Skeletal muscle tissue (tissue), 4 donors: ENCODE results near the gene BCL3. TPM values are rescaled to one million over a fixed set of nuclear protein-coding genes. Genes with fewer than 3 reads are reported as not detected.
A peak's percentile ranks its signal among the peaks of the same experiment; 100 is the strongest.

Experiments
- H3K27ac ChIP-seq: one replicate; pipeline ENCODE4 v1.7.0; 2013; ENCODE audit warnings: mild to moderate bottlenecking, low read depth, low read length, inconsistent platforms
- H3K27me3 ChIP-seq, 3 donors: one replicate each; pipeline ENCODE4 v1.7.0; 2013; ENCODE audit warnings: low read length in 3 of 3; ENCODE audit not compliant: control insufficient read depth in 3 of 3, insufficient read depth in 3 of 3
- H3K36me3 ChIP-seq, 3 donors: one replicate each; pipeline ENCODE4 v1.7.0; 2013; ENCODE audit warnings: low read length in 3 of 3; ENCODE audit not compliant: control insufficient read depth in 3 of 3, insufficient read depth in 3 of 3
- H3K4me1 ChIP-seq, 3 donors: one replicate each; pipeline ENCODE4 v1.7.0; 2013; ENCODE audit warnings: low read length in 3 of 3, mild to moderate bottlenecking in 3 of 3; ENCODE audit not compliant: control insufficient read depth in 3 of 3, insufficient read depth in 3 of 3
- H3K4me3 ChIP-seq, 3 donors: one replicate each; pipeline ENCODE4 v1.7.0; 2013; ENCODE audit warnings: low read length in 3 of 3
- H3K9ac ChIP-seq, 3 donors: one replicate each; pipeline ENCODE4 v1.7.0; 2013; ENCODE audit warnings: low read length in 3 of 3, mild to moderate bottlenecking in 3 of 3, moderate library complexity in 2 of 3, low read depth in 1 of 3
- H3K9me3 ChIP-seq, 3 donors: one replicate each; pipeline ENCODE4 v1.7.0; 2013; ENCODE audit warnings: low read length in 3 of 3; ENCODE audit not compliant: control insufficient read depth in 3 of 3
- total RNA-seq: library from RNA; depleted of rRNA; stranded (reverse); fragments of >200 nt; gene quantifications from one replicate; pipeline ENCODE4 v1.2.3, GENCODE V29; 2014
- donor health status: Osteomylitis.

The BCL3 gene
- total RNA-seq, 1 donor from 2014 or later = 3.1 TPM

DNA sequence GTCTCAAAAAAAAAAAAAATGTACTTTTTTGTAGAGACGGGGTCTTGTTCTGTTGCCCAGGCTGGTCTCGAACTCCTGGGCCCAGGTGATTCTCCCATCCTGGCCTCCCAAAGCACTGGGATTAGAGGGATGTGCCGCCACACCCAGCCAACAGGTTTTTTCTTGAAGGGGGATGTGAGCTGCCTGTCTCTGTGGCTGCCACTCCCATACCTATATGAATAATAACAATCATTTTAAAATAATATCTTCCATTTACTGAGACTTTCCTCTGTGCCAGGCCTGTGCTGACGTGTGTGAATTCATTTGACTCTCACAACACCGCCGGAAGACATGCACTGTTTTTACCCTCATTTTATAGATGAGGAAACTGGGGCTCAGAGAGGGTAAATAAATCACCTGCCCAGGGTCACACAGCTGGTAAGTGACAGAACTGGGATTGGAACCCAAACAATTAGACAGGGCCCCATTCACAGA, 7.2 kb upstream of the BCL3 start:
- Histone ChIP-seq H3K9ac (peak overlapping the region in 2 of 3 donors; percentile 19 to 51), H3K27me3 (no peaks in the 10 kb centered on the region), H3K27ac (peak overlapping the region; percentile 87), H3K9me3 (no peaks in the 10 kb centered on the region), H3K4me1 (peaks cover 24 to 52% (median 36%) of the 10 kb centered on the region in 3 donors), H3K36me3 (no peaks in the 10 kb centered on the region), H3K4me3 (no peak overlapping the region)

DNA sequence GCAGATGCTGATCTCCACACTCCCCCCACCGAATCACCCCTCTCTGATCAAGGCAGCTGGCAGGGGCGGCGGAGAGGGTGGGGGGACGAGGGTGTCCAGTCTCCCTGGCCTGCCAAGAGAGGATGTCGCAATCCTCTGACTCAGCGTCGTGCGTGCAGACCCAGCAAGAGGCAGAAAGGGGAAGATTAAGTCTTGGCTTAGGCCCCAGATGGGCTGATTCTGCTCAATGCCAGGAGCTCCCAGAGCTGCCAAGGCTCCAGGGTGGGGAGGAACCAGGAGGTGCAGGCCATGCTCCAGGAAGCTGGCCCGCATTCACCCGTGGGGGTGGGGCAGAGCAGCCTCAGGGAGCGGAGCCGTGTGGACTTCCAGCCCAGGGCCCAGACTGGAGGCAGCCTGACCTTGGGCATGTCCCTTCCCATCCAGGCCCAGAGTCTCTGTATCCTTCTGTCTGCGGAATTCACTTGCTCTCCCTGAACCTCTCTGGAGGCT, 6.6 kb upstream of the BCL3 start:
- Histone ChIP-seq H3K27ac (peak overlapping the region; percentile 87), H3K4me1 (peaks cover 28 to 58% (median 41%) of the 10 kb centered on the region in 3 donors), H3K36me3 (no peaks in the 10 kb centered on the region), H3K9me3 (no peaks in the 10 kb centered on the region), H3K9ac (peak overlapping the region; percentile 59 to 68 (median 60)), H3K4me3 (peak overlapping the region in 1 of 3 donors; percentile 22), H3K27me3 (no peaks in the 10 kb centered on the region)

DNA sequence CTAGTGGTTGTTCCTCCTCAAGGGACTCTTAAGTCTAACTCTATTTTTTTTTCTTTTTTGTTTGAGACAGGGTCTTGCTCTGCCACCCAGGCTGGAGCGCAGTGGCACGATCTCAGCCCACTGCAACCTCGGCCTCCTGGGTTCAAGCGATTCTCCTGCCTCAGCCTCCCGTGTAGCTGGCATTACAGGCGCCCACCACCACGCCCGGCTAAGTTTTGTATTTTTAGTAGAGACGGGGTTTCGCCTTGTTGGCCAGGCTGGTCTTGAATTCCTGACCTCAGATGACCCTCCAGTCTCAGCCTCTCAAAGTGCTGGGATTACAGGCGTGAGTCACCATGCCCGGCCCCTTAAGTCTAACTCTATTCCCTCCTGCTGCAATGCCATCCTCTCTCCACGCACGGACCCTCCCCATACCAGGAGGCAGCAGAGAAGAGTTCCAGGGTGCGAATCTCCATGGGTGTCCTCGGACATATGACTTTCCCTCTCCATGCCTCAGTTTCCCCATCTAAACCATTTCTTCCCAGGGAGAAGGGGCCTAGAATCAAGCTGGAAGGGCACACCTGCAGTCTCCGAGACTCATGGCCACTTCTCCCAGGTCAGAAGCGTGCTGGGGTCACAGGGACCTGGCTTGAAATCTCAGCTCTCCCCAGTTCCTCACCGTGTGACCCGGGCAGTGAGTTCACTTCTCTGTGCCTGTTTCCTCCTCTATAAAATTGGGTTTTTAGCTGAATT, 6.0 kb upstream of the BCL3 start:
- no peaks in the 10 kb centered on the region for H3K9me3 ChIP-seq
- peak overlapping the region in 1 of 3 donors; percentile 22 for H3K4me3 ChIP-seq
- H3K27ac ChIP-seq = peak overlapping the region; percentile 87
- peaks cover 32 to 61% (median 44%) of the 10 kb centered on the region in 3 donors for H3K4me1 ChIP-seq
- H3K36me3 ChIP-seq = no peaks in the 10 kb centered on the region
- peak overlapping the region; percentile 59 to 68 (median 60) for H3K9ac ChIP-seq
- no peaks in the 10 kb centered on the region for H3K27me3 ChIP-seq

DNA sequence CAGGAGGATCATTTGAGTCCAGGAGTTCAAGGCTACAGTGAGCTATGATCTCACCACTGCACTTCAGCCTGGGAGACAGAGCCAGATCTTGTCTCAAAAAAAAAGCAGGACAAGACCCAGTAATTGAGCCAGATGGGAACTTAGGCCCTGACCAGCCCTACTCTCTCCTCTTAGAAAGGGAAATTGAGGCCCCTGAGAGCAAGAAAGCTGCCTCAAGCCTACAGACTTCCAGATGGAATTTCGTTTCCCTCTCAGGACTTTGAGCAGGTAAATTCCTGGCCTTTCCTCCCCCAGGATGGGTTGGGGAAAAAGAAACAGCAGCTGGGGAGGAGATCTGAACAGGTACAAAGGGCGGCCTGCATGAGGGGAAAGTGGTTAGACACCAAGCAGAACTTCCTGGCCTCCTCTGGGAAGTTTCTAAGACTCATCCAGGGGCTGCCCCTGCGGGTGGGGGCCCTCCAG, 3.6 kb upstream of the BCL3 start:
- H3K27me3 ChIP-seq = no peaks in the 10 kb centered on the region

DNA sequence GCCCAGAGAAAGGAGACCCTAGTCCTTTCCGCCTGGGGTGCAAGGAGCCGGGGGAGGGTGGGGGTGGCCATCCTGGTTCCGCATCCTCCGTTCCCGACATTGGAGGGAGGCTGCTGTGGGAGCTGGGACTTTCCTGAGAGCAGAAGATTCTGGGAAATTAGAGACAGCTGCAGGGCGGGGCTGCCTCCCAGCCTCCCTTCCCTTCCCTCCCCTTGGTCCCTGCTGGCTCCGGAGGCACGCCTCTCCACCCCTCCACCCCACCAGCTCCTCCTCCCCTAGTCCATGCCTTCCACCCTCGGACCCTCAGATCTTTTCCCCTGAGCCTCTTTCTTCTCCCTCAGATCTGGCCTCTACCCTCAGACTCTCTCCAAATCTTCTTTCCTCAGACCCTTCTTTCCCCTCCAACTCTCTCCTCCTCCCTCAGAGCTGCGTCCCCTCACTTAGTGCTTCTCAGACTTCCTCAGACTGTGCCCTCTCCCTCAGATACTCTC, 3.1 kb upstream of the BCL3 start:
- Histone ChIP-seq H3K27me3 (no peaks in the 10 kb centered on the region), H3K36me3 (peaks cover 0 to 4% (median 0%) of the 10 kb centered on the region in 3 donors), H3K9ac (peak overlapping the region; percentile 51 to 65 (median 57)), H3K4me3 (peak overlapping the region in 2 of 3 donors; percentile 6 to 51), H3K9me3 (no peaks in the 10 kb centered on the region), H3K4me1 (peaks cover 45 to 59% (median 53%) of the 10 kb centered on the region in 3 donors), H3K27ac (peak overlapping the region; percentile 93)

More for the DNA sequence above, 3.6 kb upstream of the BCL3 start:
- peaks cover 42 to 57% (median 51%) of the 10 kb centered on the region in 3 donors for H3K4me1 ChIP-seq
- peak overlapping the region; percentile 28 to 51 (median 44) for H3K9ac ChIP-seq
- no peaks in the 10 kb centered on the region for H3K9me3 ChIP-seq
- H3K36me3 ChIP-seq = peaks cover 0 to 1% (median 0%) of the 10 kb centered on the region in 3 donors
- H3K27ac ChIP-seq = peak overlapping the region; percentile 93
- no peak overlapping the region for H3K4me3 ChIP-seq

DNA sequence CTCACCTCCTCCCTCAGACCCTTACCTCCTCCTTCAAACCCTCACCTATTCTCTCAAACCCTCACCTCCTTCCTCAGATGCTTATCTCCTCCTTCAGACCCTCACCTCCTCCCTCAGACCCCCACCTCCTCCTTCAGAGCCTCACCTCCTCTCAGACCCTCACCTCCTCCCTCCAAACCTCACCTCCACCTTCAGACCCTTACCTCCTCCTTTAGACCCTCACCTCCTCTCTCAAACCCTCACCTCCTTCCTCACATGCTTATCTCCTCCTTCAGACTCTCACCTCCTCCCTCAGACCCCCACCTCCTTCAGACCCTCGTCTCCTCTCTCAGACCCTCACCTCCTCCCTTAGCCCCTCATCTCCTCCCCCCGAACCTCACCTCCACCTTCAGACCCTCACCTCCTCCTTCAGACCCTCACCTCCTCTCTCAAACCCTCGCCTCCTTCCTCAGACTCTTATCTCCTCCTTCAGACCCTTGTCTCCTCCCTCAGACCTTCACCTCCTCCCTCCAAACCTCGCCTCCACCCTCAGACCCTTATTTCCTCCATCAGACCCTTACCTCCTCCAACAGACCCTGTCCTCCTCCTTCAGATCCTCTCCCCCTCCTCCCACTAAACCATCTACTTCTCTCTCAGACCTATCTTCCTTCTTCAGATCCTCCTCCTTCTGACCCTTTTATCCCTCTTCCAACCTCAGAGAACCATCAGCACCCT, 2.5 kb upstream of the BCL3 start:
- peak overlapping the region; percentile 93 for H3K27ac ChIP-seq
- H3K27me3 ChIP-seq = no peaks in the 10 kb centered on the region
- H3K4me1 ChIP-seq = peaks cover 52 to 64% (median 58%) of the 10 kb centered on the region in 3 donors
- H3K36me3 ChIP-seq = peaks cover 2 to 9% (median 4%) of the 10 kb centered on the region in 3 donors
- H3K9ac ChIP-seq = peak overlapping the region; percentile 40 to 65 (median 57)
- no peaks in the 10 kb centered on the region for H3K9me3 ChIP-seq
- peak overlapping the region in 2 of 3 donors; percentile 6 to 51 for H3K4me3 ChIP-seq

DNA sequence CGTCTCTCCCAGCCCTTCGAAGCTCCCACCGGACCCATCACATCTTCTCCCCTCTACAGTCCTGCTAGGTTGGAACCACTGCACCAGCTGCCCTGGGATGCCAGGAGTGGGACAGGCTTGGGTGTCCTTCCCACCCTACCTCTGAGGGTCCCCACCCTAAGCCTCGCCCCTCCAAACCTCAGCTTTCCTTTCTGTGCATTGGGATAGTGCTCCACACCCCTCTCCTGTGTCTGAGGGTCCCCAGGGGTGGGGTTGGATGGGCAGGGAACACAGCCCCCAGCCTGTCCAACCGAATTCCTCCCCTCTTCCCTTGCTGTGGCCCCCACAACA, 1.9 kb upstream of the BCL3 start:
- H3K9ac ChIP-seq = peak overlapping the region in 2 of 3 donors; percentile 77
- peak overlapping the region in 1 of 3 donors; percentile 40 for H3K4me3 ChIP-seq
- H3K4me1 ChIP-seq = peaks cover 57 to 65% (median 58%) of the 10 kb centered on the region in 3 donors
- peaks cover 7 to 13% (median 9%) of the 10 kb centered on the region in 3 donors for H3K36me3 ChIP-seq
- no peaks in the 10 kb centered on the region for H3K27me3 ChIP-seq
- H3K9me3 ChIP-seq = no peaks in the 10 kb centered on the region
- peak overlapping the region; percentile 93 for H3K27ac ChIP-seq

DNA sequence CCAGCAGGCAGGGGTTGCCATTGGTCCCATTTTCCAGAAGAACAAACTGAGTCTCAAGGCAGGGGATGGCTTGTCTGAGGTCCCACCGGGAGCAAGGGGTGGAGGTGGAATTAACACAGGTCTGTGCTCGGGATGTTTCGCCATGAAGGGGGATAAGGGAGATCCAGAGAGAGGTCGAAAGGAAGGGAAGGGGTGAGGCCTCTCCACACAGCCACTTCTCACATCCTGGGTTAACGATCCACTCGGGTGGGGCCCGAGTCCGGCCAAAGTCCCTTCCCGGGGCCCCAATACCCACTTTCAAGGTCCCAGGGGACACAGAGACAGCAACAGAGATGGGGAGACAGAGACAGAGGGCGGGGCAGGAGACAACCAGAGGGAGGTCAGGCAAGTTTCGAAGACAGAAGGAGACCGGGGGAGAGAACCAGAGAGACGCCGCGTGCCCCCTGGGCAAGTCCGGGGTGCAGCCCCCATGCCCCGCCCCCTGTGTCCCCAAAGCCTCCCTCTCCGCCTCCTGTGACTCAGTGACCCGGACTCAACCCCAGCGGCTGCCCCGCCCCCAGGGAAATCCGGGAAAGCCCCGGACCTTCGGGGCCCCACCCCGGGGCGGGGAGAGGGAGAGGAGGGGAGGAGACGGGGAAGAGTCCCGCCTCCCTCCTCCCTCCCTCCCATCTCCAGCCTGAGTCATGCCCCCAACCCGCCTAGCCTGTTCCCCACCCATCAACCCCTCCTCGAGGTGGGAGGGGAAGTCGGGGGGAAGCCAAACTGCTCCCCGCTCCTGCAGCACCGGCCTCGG, 1.4 kb upstream of the BCL3 start:
- Histone ChIP-seq H3K9ac (peak overlapping the region; percentile 77 to 96 (median 81)), H3K9me3 (no peaks in the 10 kb centered on the region), H3K36me3 (peaks cover 7 to 16% (median 12%) of the 10 kb centered on the region in 3 donors), H3K27me3 (no peaks in the 10 kb centered on the region), H3K4me1 (peaks cover 55 to 67% (median 57%) of the 10 kb centered on the region in 3 donors), H3K4me3 (peak overlapping the region; percentile 65 to 86 (median 80)), H3K27ac (peak overlapping the region; percentile 93)

DNA sequence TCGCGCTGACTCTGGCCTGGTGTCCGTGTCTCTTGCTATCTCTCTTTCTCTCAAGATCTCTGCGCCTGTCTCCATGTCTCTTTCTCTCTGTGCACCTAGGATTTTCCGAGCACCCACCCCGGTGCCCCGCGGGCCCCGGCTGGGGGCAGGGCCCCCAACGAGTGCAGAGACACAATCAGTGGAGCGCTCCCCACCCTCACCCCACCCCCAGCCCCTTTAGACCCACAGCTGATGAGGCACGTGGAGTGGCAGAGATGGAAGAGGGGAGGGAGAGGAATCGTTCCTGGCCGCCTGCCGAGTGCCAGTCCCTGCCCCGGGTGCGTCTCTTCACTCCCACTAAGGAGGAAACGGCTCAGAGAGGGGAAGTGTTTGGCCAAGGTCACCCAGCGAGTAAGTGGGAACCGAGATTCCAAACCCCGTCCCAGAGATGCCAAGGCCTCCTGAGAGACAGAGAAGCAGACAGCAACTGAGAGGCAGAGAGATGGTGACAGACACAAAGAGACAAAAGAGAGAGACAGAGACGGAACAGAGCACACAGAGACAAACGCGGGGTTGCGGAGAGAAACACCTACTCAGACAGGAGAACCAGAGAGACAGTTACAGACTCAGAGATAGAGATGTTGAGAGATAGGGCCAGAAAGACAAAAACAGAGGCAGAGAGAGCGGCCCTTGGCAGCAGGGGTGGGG, 626 bp upstream of the BCL3 start:
- Histone ChIP-seq H3K27me3 (no peaks in the 10 kb centered on the region), H3K4me1 (peaks cover 55 to 67% (median 56%) of the 10 kb centered on the region in 3 donors), H3K36me3 (peaks cover 13 to 22% (median 17%) of the 10 kb centered on the region in 3 donors), H3K27ac (peak overlapping the region; percentile 93), H3K9ac (peak overlapping the region; percentile 74 to 96 (median 81)), H3K9me3 (no peaks in the 10 kb centered on the region), H3K4me3 (peak overlapping the region; percentile 65 to 86 (median 80))
